PFSK-1 (cell line): ENCODE measurements around the gene IRF7.

Experiments
- FOXP2 ChIP-seq: optimal IDR thresholded peaks from 2 replicates; pipeline ENCODE3; 2011; ENCODE audit warnings: borderline replicate concordance, control low read depth, inconsistent platforms; ENCODE audit not compliant: insufficient read depth; ENCODE audit errors: extremely low read length, extremely low read depth
- POLR2AphosphoS5 ChIP-seq: IDR thresholded peaks from 2 replicates; pipeline ENCODE4 v1.6.1; 2012; ENCODE audit warnings: low read depth, mild to moderate bottlenecking, control low read depth, low read length, moderate library complexity
- REST ChIP-seq, 2 experiments: IDR thresholded peaks; 2 replicates each; pipeline versions ENCODE4 v1.6.1 to v1.8.0; 2011 to 2012; ENCODE audit warnings: low read depth in 2 of 2, low read length in 2 of 2, control low read depth in 1 of 2, inconsistent platforms in 1 of 2, mild to moderate bottlenecking in 1 of 2, moderate library complexity in 1 of 2; ENCODE audit not compliant: insufficient read depth in 1 of 2
- SIN3A ChIP-seq: IDR thresholded peaks from 2 replicates; pipeline ENCODE4 v1.6.1; 2012; ENCODE audit warnings: mild to moderate bottlenecking, low read length, moderate library complexity, borderline replicate concordance; ENCODE audit not compliant: insufficient read depth
- TAF1 ChIP-seq: IDR thresholded peaks from 2 replicates; pipeline ENCODE4 v1.6.1; 2012; ENCODE audit warnings: low read length, control low read depth, borderline replicate concordance; ENCODE audit not compliant: insufficient read depth

The IRF7 gene

GRCh38 chr11:589798-590197, 26.0 kb downstream of the IRF7 start:
- no peak for TF ChIP-seq FOXP2
- no peak for TF ChIP-seq REST (IDR thresholded peaks at IDR 0.05; ENCODE audit: insufficient read depth in 1 of 2, low read depth in 2 of 2, low read length in 2 of 2)
- TF ChIP-seq POLR2AphosphoS5: no peak
- no peak for TF ChIP-seq SIN3A
- TF ChIP-seq TAF1: no peak

DNA sequence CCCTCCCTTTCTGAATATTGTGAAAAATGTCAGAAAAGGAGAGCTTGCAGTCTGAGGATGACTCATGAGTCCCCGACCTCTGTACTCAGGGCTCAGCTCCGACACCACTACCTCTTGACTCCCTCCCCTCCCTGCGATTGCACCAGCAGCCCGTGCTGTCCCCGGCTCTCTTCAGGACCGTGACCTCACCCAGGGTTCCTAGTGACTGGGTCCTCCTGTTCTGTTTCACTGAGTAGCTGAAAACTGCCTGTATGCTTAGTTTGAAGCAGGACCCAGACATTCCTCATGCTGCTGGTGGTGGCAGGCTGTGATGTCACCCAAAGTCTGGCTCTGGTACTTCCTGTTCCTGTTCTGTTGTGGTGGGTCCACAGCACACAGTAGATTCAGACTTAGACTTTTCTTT, 27.8 kb downstream of the IRF7 start:
- no peak for TF ChIP-seq SIN3A
- TF ChIP-seq TAF1: no peak
- no peak for TF ChIP-seq FOXP2
- no peak for TF ChIP-seq POLR2AphosphoS5
- TF ChIP-seq REST (IDR thresholded peaks at IDR 0.05; ENCODE audit: insufficient read depth in 1 of 2, low read depth in 2 of 2, low read length in 2 of 2): no peak

GRCh38 chr11:587546-587945, 28.2 kb downstream of the IRF7 start:
- TF ChIP-seq FOXP2 (no peak), SIN3A (no peak), TAF1 (no peak), POLR2AphosphoS5 (no peak), REST (IDR thresholded peaks at IDR 0.05; ENCODE audit: insufficient read depth in 1 of 2, low read depth in 2 of 2, low read length in 2 of 2) (no peak)

GRCh38 chr11:586376-587316, 29.1 kb downstream of the IRF7 start:
- TF ChIP-seq POLR2AphosphoS5: no peak
- no peak for TF ChIP-seq REST (IDR thresholded peaks at IDR 0.05; ENCODE audit: insufficient read depth in 1 of 2, low read depth in 2 of 2, low read length in 2 of 2)
- TF ChIP-seq FOXP2: no peak
- TF ChIP-seq TAF1: no peak
- no peak for TF ChIP-seq SIN3A

GRCh38 chr11:584287-584686, 31.5 kb downstream of the IRF7 start:
- TF ChIP-seq SIN3A (no peak), FOXP2 (no peak), TAF1 (no peak), POLR2AphosphoS5 (no peak), REST (IDR thresholded peaks at IDR 0.05; ENCODE audit: insufficient read depth in 1 of 2, low read depth in 2 of 2, low read length in 2 of 2) (no peak)
